Endometrial microvascular endothelial cells (primary cell): ENCODE measurements around the gene FAM53A. TPM values are rescaled to one million over a fixed set of nuclear protein-coding genes. Genes with fewer than 3 reads are reported as not detected.
"Not testable (repeated sequence)": the region's sequence is repeated elsewhere in the genome, so short reads cannot be mapped to it uniquely, and the experiment has no call there.

ENCODE experiments used
- in situ Hi-C: cut with HindIII; loops from 2 replicates; pipeline ENCODE4 v1.10.0; 2017; ENCODE audit warnings: low sequenced_read_pairs, low pct_unique_long_range_greater_than_20kb; ENCODE audit errors: inconsistent ontology term
- total RNA-seq: library from RNA; depleted of rRNA; stranded (reverse); fragments of >200 nt; gene quantifications from one replicate; pipeline ENCODE4 v1.2.3, GENCODE V29; 2015; ENCODE audit errors: inconsistent ontology term

The FAM53A gene
- total RNA-seq, 1 donor from 2014 or later = 1.6 TPM

DNA sequence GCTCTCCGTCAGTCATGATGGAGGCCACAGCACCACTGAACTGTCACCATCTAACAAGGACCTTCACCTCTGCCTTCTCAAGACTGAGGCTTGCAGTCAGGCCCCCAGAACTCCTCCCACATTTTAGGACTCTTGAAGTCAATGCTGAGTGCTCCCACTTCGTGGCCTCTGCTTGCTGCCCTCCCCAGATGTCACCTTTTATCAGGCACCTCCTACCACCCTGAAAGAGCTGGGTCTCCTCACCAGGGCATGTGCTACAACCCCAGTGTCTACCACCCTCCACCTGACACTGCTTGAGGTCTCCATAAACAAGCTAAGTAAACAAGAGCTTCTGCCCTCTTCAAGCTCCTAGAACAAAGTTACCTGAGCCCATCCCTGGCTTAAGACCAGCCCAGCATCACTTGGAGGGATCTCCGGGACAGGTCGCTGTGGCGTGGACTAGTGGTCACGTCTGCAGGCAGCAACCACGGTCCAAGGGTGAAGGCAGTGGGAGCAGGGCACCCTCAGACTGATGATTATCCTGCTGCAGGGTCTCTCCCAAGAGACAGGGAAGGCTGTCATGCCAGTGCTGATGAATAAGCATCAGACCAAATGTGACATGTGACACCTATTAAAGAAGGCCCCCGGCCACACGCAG is 7.7 kb upstream of the FAM53A start:
- in situ Hi-C loops = no loop called here

DNA sequence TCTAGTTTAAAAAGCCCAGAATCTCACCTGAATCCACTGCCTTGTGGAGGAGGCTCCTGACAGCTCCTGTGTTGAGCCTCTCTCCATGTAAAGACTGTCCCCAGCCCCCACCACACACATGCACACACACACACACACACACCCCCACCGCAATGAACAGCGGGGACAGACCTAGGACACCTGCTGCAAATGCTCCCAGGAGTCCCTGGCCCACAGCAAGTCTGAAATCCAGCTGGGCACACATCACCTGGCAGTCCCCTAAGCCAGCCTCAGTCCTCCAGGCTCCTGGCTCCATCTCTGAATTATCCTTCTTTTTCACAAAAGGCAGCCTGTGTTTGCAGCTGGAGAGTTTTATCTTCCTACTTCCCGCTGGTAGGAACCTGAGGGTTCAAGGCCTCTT is 6.6 kb upstream of the FAM53A start:
- in situ Hi-C loops = no loop called here

DNA sequence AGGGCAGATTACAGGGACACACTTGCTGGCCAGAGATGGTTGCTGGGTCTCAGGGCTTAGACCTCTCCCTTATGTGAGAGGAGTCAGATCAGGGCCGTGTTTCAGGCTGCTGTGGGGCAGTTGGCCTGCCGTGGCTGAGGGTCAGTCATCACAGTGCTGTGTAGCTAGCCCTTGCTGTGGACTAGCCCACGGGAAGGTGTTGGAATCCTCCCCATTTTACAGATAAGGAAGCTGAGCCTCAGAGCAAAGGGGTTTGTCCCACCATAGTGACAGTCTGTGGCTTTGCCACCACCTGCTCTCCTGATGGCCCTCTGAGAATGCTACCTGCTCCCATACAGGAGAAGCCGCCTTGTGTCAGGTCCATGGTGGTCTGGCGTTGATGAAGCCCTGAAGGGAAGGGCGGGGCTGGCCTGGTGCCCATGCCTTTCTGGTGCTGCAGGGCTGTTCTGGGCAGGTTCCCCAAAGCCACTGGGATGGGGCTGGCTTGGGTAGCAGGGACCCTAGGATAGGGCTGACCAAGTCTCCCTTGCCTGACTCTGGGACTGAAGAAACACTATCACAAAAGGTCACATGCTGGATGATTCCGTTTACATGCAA is 2.4 kb upstream of the FAM53A start:
- in situ Hi-C loops = no loop called here

DNA sequence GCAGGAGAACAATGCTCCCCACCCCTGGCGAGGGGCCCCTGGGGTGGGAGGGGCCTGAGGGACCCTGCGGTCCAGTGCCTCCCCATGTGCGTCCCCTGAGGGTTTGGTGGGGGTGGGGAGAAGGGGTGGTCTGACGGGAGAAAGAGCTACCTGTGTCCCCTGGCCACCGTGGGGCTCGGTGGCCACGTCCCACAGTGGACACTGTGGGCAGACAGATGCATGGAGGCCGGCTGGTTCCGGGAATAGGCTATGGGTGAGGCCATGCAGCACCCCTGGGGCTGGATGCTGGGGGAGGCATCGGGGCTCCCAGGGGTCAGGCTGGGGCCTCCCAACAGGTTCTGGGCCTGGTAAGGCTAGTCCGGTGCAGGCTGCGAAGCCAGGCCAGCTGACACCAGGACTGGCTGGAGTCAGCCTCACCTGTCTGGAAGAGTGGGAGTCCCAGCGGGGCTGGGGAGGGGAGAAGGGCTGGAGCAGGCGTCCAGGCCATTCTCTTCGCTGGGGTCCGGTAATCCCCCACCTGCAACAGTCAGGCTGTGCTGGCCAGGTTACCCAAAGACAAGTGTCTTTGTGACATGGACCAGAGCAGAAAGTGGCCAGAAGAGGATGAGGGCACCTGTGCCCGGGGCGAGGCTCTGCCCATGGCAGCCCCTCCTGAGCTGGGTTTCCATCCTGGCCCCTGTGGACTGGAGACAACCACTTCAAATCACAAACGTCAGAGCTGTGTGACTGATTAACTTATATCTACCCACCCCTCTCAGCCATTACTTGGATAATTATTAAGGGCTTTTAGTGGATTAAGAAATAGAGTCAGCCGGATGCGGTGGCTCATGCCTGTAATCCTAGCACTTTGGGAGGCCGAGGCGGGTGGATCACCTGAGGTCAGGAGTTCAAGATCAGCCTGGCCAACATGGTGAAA is 1.4 kb upstream of the FAM53A start:
- in situ Hi-C loops = no loop called here

DNA sequence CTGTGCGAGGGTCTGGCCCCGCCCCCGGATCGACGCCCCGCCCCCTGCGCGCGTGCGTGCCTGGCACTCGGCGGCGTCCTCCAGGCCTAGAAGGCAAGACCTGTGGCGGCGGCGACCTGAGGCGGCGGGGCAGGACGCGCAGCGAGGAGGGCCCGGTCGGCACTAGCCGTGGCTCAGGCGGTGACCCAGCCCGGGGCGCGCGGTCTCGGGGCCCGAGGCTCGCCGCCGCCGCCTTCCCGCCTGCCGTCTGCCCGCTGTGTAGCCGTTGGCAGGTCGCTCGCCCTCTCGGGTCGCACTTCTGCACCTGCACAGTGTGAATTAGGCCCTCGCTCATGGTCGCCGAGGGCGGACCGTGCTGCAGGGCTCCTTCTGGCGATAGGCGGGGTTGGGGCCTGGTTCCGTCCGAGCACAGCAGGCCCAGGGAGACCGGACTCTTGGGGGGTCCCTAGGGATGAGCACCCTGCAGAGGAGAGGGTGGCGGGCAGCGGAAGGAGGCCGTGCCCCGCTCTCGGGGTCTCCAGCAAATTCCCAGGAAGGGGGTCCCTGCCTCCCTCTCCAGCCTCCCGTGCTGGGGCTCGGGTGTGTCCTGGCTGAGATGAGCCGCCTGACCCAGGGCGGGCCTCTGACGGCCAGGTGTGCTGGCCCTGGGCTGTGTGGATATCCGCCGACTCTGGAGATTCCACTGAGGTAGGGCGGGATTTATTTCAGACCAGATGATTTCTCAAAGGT is 557 bp upstream of the FAM53A start:
- in situ Hi-C loops = no loop called here

DNA sequence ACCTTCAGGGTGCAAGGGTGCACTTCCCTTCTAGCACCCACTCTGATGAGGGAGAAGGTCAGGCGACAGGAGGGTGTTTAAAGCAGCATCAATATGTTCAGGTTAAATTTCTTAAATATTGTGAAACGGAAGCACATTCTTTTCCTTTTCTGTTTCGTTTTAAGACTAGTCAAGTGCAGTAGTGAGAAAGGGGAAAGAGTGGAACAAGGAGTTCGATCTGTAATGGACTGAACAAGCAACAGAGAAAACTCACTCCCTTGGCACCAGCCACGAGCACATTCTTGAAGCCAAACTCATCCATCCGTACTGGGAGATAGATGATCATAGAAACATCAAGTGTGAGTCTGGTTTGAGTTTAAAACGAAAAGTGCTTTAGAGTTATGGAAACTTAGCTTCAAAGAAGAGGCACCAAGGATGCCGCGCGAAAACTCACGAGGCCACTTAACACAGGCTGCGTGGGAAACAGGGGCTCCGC is 815 bp downstream of the FAM53A start:
- in situ Hi-C loops = no loop called here

DNA sequence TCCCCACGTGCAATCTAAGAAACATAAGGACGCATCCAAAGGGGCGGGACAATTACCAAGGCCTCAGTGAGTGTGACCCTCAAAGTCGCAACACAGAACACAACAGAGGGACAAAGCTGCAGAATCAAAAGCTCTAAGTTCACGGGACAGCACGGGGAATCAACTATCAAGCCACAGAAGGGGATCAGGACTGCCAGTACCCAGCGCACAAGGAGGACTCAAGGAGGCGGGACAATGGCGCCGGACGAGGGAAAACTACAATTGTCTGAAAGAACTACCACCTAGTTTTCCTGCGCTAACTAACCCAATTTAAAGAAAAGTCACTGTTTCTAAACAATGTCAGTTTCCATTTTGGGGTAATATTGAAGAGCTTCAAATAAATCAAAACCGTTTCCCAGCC is 1.3 kb downstream of the FAM53A start:
- in situ Hi-C loops = no loop called here

DNA sequence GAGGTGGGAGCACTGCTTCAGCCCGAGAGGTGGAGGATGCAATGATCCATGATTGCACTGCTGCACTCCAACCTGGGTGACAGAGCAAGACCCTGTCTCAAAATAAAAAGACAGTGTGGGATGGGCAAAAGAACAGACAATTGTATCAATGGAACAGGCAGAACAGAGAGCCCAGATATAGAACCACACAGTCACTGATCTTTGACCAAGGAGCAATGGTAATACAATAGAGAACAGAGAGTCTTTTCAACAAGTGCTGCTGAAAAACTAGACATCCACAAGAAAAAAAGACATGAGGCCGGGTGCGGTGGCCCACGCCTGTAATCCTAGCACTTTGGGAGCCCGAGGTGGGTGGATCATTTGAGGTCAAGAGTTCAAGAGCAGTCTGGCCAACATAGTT is 5.9 kb downstream of the FAM53A start:
- in situ Hi-C loops = no loop called here

DNA sequence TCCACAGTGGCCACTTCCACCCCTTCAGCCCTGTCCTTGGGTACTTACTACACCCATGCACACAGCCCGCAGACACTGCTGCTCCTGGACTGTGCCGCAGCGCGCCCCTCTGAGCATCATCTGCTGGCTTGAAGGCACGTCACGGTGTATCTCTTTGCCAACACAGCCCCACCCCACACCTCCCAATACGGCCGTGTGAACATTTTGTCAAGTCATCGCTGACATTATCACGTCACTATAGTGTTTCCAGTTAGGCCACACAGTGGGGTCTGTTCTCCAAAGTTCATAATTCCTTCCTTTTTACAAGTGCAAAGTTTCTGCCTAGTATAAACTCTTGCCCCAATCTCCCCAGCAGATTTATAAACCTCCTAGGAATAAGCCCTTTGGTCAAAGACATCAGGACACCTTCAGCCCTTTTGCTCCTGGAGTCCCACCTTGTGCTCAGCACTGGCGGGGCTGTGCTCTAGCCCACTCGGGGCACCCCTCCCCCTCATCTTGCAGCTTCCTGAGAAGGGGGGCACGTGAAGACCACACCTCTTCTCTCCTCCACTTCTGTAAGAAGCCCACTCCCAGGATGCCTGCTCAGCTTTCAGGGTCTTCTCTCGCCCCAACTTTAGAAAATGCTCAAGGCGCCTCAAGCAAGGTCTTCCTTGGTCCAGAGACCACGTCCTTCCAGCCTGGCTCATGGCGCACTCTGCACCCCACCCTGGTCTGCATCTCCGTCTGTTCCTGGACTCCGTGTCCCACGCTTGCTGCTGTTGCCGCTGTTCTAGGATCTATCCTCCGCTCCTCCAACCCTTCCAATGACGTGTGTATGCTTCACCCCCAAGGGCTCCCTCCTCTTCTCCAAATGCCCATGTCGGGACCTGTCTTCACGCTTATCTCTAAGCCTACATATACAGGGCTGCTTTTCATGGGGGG is 7.2 kb downstream of the FAM53A start:
- in situ Hi-C loops = no loop called here

DNA sequence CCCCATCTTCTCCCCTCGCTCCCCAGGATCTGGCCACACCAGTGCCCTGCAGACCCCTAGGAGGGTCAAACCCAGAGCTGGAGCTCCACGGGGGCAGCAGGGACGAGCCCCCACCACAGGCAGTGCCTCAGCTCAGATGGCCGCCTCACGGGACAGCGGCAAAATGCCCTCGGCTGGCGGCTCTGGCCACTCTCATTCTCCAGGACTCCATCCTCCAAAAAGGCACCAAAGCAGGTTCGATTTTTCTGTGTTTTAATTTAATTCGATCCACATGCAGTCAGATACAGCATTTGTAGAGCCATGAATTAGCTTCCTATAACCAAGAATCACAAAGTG is 8.3 kb downstream of the FAM53A start:
- in situ Hi-C loops = no loop called here

DNA sequence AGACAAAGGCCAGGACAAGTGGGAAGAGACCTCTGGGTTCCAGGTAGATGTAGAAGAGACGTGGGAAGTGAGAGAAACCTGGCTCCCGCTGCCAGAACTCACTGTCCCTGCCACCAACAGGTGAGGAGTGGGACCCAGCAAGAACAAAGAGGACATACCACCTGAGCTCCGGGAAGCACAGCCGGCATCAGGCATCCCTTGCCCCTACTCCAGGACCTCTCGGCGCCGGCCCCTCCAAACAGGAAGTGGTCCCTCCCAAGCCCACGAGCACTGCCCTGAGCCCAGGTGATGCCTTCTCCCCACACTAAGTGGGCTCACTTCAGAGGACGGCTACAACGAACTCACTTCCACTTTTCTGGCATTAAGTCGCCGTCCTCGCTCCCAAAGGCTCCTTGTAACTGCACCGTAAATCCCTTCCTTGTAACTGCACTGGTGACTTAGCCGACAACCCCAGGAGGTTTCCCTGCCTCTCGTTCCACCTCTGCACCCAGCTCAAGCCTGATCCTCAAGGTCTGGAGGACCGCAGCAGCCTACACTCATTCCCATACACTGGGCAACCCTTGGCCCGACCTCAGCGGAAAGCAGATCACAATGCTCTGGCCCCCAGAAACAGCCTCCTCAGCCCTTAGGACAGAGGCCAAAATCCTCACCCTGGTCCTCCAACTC is 8.8 kb downstream of the FAM53A start:
- in situ Hi-C loops = no loop called here

DNA sequence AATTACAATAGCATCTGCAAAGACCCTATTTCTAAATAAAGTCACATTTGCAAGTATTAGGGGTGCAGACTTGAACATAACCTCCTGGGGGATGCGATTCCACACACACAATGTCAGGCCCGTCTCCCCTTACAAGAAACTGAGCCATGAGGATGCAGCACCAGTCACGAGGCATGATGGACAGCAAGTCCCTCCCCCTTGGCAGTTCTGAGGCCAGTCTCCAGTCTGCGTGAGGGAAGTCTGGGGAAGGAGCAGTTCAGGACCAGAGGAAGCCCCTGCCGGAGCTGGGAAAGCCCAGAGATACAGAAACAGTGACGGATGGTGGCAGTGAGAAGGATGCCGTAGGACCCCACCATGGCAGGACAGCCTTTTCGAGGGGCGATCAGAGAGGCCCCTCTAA is 9.4 kb downstream of the FAM53A start:
- in situ Hi-C loops = no loop called here

DNA sequence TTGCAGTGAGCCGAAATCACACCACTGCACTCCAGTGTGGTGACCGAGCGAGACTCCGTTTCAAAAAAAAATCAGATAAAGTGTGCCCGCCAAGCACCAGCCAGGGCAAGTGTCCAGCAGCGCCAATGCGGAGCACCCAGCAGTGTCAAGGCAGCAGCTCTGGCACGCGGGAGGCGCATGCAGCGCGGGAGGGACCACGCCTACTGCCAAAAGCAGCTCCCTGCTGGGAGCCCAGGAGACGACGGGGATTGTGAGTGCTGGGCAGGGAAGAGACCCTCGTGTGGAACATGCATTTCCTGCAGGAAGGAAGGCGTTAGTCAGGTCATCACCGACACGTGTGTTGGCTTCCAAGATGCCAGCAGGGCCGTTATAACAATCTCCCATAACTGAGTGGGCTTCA is 10.4 kb downstream of the FAM53A start:
- in situ Hi-C loops = no loop called here

DNA sequence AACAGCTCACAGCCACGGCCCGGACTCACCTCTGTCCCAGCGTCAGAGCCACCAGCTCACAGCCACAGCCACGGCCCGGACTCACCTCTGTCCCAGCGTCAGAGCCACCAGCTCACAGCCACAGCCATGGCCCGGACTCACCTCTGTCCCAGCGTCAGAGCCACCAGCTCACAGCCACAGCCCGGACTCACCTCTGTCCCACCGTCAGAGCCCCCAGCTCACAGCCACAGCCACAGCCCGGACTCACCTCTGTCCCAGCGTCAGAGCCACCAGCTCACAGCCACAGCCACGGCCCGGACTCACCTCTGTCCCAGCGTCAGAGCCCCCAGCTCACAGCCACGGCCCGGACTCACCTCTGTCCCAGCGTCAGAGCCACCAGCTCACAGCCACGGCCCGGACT is 13.1 kb downstream of the FAM53A start:
- in situ Hi-C loops = not testable (repeated sequence)

DNA sequence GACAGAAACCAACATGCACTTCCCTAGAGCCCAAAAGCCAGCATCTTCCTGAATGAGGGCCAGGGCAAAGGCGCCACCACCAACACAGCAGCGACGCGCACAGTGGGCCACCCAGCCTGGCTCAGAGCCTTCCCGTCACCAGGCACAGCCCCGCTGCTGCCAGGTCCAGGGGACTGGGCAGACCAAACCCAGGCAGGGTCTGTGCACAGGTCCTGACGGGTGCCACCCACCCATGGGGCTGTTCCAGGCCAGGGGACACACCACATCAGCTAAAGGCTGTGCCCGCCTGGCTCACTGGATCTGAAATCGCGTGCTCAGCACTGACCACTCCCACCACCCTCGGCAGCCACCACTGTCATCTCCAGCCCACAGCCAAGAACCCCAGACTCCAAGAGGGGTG is 13.8 kb downstream of the FAM53A start:
- in situ Hi-C loops = no loop called here

DNA sequence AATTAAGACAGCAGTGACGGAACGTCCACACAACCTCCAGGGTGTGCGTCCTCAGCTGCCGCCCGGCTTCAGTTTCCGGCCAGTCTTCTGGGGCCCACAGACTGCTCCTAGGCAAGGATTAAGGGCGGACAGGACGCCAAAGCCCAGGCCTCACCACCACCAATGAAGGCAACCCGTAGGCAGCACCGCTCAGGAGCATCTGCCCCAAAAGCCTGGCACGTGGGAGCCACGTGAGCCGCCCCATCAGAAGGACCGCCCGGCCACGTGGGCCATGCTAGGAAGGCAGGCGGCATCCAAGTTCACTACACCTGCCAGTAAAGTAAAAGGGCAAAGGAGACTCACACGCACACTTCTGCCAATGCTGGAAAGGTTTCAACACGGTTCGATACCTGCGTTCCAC is 14.3 kb downstream of the FAM53A start:
- in situ Hi-C loops = no loop called here

DNA sequence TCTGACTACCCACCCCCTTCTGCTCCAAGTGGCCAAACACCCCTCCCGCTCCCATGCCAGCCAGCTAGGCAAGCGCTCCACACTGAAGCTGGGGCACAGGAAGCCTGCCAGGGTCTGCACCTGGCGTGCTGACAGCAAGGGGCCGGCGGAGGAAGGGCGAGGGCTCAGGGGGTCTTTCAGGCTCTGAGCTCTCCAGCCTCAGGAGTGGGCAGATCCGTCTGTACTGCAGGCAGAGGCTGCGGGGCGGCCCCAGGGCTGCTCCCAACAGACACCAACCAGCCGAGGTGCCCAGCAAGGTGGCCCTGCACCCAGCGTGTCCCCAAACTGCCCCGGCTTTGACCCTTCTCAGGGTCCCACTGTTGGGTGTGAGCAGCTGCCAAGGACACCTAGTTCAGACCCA is 14.8 kb downstream of the FAM53A start:
- in situ Hi-C loops = no loop called here

DNA sequence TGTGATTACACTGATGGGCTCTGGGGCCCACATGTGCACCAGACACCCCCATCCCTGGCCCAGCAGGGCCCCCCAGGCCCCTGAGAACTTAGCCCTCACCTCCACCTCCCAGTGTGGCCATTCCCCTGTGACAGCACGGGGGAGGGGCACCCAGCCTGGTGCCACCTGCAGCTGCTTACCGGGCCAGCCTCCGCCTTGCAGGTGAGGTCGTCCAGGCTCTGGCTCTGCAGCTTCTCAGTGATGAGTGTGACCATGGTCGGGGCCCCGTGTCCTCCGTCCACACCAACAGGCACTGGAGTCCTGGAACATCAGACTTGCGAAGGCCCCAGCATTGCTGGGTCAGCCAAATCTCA is 15.6 kb downstream of the FAM53A start:
- in situ Hi-C loops = no loop called here
